ENCODE data around the gene SELPLG.

The SELPLG gene

GRCh38 chr12:108572166-108572790 is 61.4 kb downstream of the SELPLG start:
- Histone ChIP-seq H3K4me3 (ENCODE audit: low read depth, low read length) (no peak overlapping the region), H3K36me3 (ENCODE audit: control insufficient read depth, insufficient read depth, low read length) (no peaks in the 10 kb centered on the region), H3K9ac (no peak overlapping the region), H3K4me1 (no peaks in the 10 kb centered on the region), H3K27me3 (ENCODE audit: control insufficient read depth, insufficient read depth, low read length) (no peaks in the 10 kb centered on the region), H3K4me2 (ENCODE audit: low read length) (no peak overlapping the region), H3K9me3 (ENCODE audit: control insufficient read depth, low read length) (no peaks in the 10 kb centered on the region), H3K27ac (no peak overlapping the region), H2AFZ (no peak overlapping the region), H3K79me2 (no peaks in the 10 kb centered on the region)
- TF ChIP-seq, protein P1, sequence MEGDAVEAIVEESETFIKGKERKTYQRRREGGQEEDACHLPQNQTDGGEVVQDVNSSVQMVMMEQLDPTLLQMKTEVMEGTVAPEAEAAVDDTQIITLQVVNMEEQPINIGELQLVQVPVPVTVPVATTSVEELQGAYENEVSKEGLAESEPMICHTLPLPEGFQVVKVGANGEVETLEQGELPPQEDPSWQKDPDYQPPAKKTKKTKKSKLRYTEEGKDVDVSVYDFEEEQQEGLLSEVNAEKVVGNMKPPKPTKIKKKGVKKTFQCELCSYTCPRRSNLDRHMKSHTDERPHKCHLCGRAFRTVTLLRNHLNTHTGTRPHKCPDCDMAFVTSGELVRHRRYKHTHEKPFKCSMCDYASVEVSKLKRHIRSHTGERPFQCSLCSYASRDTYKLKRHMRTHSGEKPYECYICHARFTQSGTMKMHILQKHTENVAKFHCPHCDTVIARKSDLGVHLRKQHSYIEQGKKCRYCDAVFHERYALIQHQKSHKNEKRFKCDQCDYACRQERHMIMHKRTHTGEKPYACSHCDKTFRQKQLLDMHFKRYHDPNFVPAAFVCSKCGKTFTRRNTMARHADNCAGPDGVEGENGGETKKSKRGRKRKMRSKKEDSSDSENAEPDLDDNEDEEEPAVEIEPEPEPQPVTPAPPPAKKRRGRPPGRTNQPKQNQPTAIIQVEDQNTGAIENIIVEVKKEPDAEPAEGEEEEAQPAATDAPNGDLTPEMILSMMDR (IDR thresholded peaks at IDR 0.05) = no peak
